HCT116 (cell line): ENCODE data around the gene SF3B1. TPM values are rescaled to one million over a fixed set of nuclear protein-coding genes. Genes with fewer than 3 reads are reported as not detected.
"Not testable (repeated sequence)": the region's sequence is repeated elsewhere in the genome, so short reads cannot be mapped to it uniquely, and the experiment has no call there.

Experiments used
- ATAC-seq: fragments of 200-7000 bp; cut with Tn5 transposase; 2 replicates; pipeline ENCODE4 v1.9.1; 2020; ENCODE audit warnings: mild to moderate bottlenecking, moderate library complexity
- BruUV-seq: library from RNA; stranded (reverse); fragments of 400-500 nt; replicated peaks from 2 replicates; lab custom pipeline; 2021; lab: Mats Ljungman, UMichigan
- CTCF ChIA-PET: fragments of 300-600 bp; sonication (Branson Sonifier 250); formaldehyde crosslinking; loops from one replicate; lab custom pipeline; 2021; ENCODE audit warnings: antibody characterized with exemption; lab: Charles Lee
- POLR2A ChIA-PET: fragments of 300-600, 350-600 bp; sonication (Branson Sonifier 250); formaldehyde crosslinking; loops from one replicate; lab custom pipeline; 2021; ENCODE audit warnings: antibody characterized with exemption; lab: Charles Lee
- RAD21 ChIA-PET, 2 experiments: fragments of 300-600 bp; sonication (Branson Sonifier 250); formaldehyde crosslinking; loops; one replicate each; lab custom pipeline; 2023; ENCODE audit warnings: low total read pairs in 2 of 2; ENCODE audit not compliant: uncharacterized antibody in 2 of 2, unreplicated experiment in 2 of 2, low non-redundant PET in 1 of 2; lab: Charles Lee
- DNase-seq: peaks from one replicate; pipeline ENCODE4 v3.0.0-alpha.2; 2010; ENCODE audit warnings: low read depth, low spot score
- H2AFZ ChIP-seq: fragments of 200-600 bp; shearing (Covaris generic), sonication (generic); 2 replicates; pipeline ENCODE4 v1.6.1; 2017; ENCODE audit warnings: low read depth, mixed run types, mixed read lengths, antibody characterized with exemption, low read length; ENCODE audit not compliant: poor library complexity, severe bottlenecking
- H3K27ac ChIP-seq: 2 replicates; pipeline ENCODE4 v1.5.1; 2012; ENCODE audit warnings: low read depth, low read length
- H3K27me3 ChIP-seq: fragments of 200-600 bp; sonication (generic); 2 replicates; pipeline ENCODE4 v1.6.1; 2016; ENCODE audit warnings: mixed run types, low read length, mixed read lengths; ENCODE audit not compliant: insufficient read depth
- H3K36me3 ChIP-seq, 2 experiments: fragments of 200-500 bp in 1 of 2; fragments of 200-600 bp in 1 of 2; sonication (Bioruptor generic) in 1 of 2; sonication (generic) in 1 of 2; 2 replicates each; pipeline versions ENCODE4 v1.5.1 to v1.6.1; 2014 to 2016; ENCODE audit warnings: low read length in 2 of 2, inconsistent platforms in 1 of 2, mixed read lengths in 1 of 2, mixed run types in 1 of 2; ENCODE audit not compliant: insufficient read depth in 2 of 2, control insufficient read depth in 1 of 2
- H3K4me1 ChIP-seq, 2 experiments: fragments of 200-600 bp in 1 of 2; sonication (generic) in 1 of 2; 2 replicates each; pipeline versions ENCODE4 v1.5.1 to v1.6.1; 2012 to 2017; ENCODE audit warnings: low read length in 2 of 2, inconsistent platforms in 1 of 2, mild to moderate bottlenecking in 1 of 2, mixed read lengths in 1 of 2, mixed run types in 1 of 2, moderate library complexity in 1 of 2; ENCODE audit not compliant: insufficient read depth in 2 of 2, control insufficient read depth in 1 of 2
- H3K4me2 ChIP-seq: fragments of 200-600 bp; sonication (generic); 2 replicates; pipeline ENCODE4 v1.6.1; 2017; ENCODE audit warnings: mixed run types, low read length, mixed read lengths
- H3K4me3 ChIP-seq, 2 experiments: fragments of 200-600 bp in 1 of 2; sonication (generic) in 1 of 2; replicated peaks in 1 of 2; 2 replicates each; pipeline ENCODE4 v1.5.1; 2011 to 2016; ENCODE audit warnings: low read length in 2 of 2, control low read depth in 1 of 2, low read depth in 1 of 2, mild to moderate bottlenecking in 1 of 2, mixed read lengths in 1 of 2, mixed run types in 1 of 2
- H3K79me2 ChIP-seq: fragments of 200-600 bp; sonication (generic); 2 replicates; pipeline ENCODE4 v1.6.1; 2017; ENCODE audit warnings: mild to moderate bottlenecking, mixed run types, low read length, moderate library complexity, mixed read lengths; ENCODE audit not compliant: insufficient read depth
- H3K9ac ChIP-seq: fragments of 200-600 bp; sonication (generic); 2 replicates; pipeline ENCODE4 v1.6.1; 2016; ENCODE audit warnings: low read length, mixed read lengths
- H3K9me2 ChIP-seq: fragments of 200-600 bp; sonication (generic), shearing (Covaris generic); 2 replicates; pipeline ENCODE4 v1.6.1; 2017; ENCODE audit warnings: mixed run types, mild to moderate bottlenecking, moderate library complexity; ENCODE audit not compliant: insufficient read depth
- H3K9me3 ChIP-seq, 2 experiments: fragments of 200-500 bp in 1 of 2; fragments of 200-600 bp in 1 of 2; sonication (Bioruptor generic) in 1 of 2; sonication (generic) in 1 of 2; 2 replicates each; pipeline ENCODE4 v1.6.1; 2014 to 2017; ENCODE audit warnings: low read length in 2 of 2, mixed read lengths in 2 of 2, inconsistent platforms in 1 of 2, low read depth in 1 of 2, mild to moderate bottlenecking in 1 of 2, mixed run types in 1 of 2, moderate library complexity in 1 of 2; ENCODE audit not compliant: control insufficient read depth in 1 of 2, insufficient read depth in 1 of 2
- H4K20me1 ChIP-seq: fragments of 200-600 bp; sonication (generic), shearing (Covaris generic); 2 replicates; pipeline ENCODE4 v1.6.1; 2017; ENCODE audit warnings: mixed run types, mild to moderate bottlenecking, moderate library complexity; ENCODE audit not compliant: insufficient read depth
- ATF3 ChIP-seq: IDR thresholded peaks from 2 replicates; pipeline ENCODE4 v1.6.1; 2012
- ELF1 ChIP-seq: IDR thresholded peaks from 2 replicates; pipeline ENCODE4 v1.6.1; 2012; ENCODE audit warnings: low read depth, borderline replicate concordance
- FOSL1 ChIP-seq: IDR thresholded peaks from 2 replicates; pipeline ENCODE4 v1.6.1; 2012; ENCODE audit warnings: low read depth
- POLR2A ChIP-seq: IDR thresholded peaks from 2 replicates; pipeline ENCODE4 v1.7.0; 2011; ENCODE audit warnings: borderline replicate concordance; ENCODE audit not compliant: insufficient read depth, insufficient read length; ENCODE audit errors: extremely low read depth
- POLR2AphosphoS5 ChIP-seq: IDR thresholded peaks from 2 replicates; pipeline ENCODE4 v1.6.1; 2011; ENCODE audit warnings: mild to moderate bottlenecking, low read depth, low read length, moderate library complexity
- ZBTB33 ChIP-seq: IDR thresholded peaks from 2 replicates; pipeline ENCODE4 v1.6.1; 2011; ENCODE audit warnings: mild to moderate bottlenecking, low read length, moderate library complexity; ENCODE audit not compliant: insufficient replicate concordance; ENCODE audit errors: extremely low read depth
- intact Hi-C: fragments of 100-400 bp; cut with micrococcal nuclease; formaldehyde crosslinking; loops from 2 replicates; pipeline ENCODE4 v1.10.0; 2022
- total RNA-seq: library from RNA; stranded (reverse); gene quantifications from one replicate; pipeline ENCODE4 v1.2.1, GENCODE V29; 2021; ENCODE audit not compliant: unreplicated experiment

The SF3B1 gene
- total RNA-seq, 1 experiment from 2014 or later: 282 TPM

GRCh38 chr2:197435598-197436420 is 981 bp upstream of the SF3B1 start:
- Histone ChIP-seq H3K36me3 (no peaks in the 10 kb centered on the region), H3K9me2 (no peaks in the 10 kb centered on the region), H3K27me3 (no peaks in the 10 kb centered on the region), H3K9me3 (no peaks in the 10 kb centered on the region), H3K4me3 (peak overlapping the region; percentile 84 to 100), H3K9ac (peak overlapping the region; percentile 94), H2AFZ (peak overlapping the region; percentile 28), H3K27ac (peak overlapping the region; percentile 78), H4K20me1 (peaks cover 9% of the 10 kb centered on the region; the same call in 1 of the 2 replicates), H3K4me2 (peak overlapping the region; percentile 67), H3K79me2 (peaks cover 51% of the 10 kb centered on the region), H3K4me1 (peaks cover 6 to 22% of the 10 kb centered on the region in 2 experiments; a peak in 2 of 4 replicates)
- ChIA-PET RAD21 (no interaction called here), CTCF (no interaction called here), POLR2A (interaction anchor here (0.9 to 1.3 kb wide), 4 partner anchors 10 to 23 kb away, joined by 3 to 14 read pairs (median 4); partner anchors contain the start of gene COQ10B)
- TSS peak; percentile 93 for BruUV-seq
- DNase-seq: no peak
- 0 out of 2 replicates have a peak, but pooled peaks have one; percentile 16 for TF ChIP-seq FOSL1
- TF ChIP-seq ELF1: no peak
- ATAC-seq: peak; percentile 14
- intact Hi-C loops: loop anchor here (1.0 kb wide), 1 partner anchor 17 kb away; the partner anchor contains the start of gene COQ10B

GRCh38 chr2:197433780-197434438 is 919 bp downstream of the SF3B1 start:
- H3K4me1 ChIP-seq: peaks cover 6 to 22% of the 10 kb centered on the region in 2 experiments; a peak in 2 of 4 replicates
- H3K27ac ChIP-seq: peak overlapping the region; percentile 78
- TF ChIP-seq POLR2A (no peak), ATF3 (no peak), POLR2AphosphoS5 (no peak), ZBTB33 (no peak)
- H2AFZ ChIP-seq: no peak overlapping the region
- TSS peak; percentile 60 for BruUV-seq
- ATAC-seq (no peak), DNase-seq (no peak)
- ChIA-PET POLR2A (interaction anchor here (1.4 kb wide), 1 partner anchor 66 kb away, joined by 3 read pairs; the partner anchor contains the start of genes HSPD1 and HSPE1), CTCF (no interaction called here), RAD21 (no interaction called here)
- H3K27me3 ChIP-seq: no peaks in the 10 kb centered on the region
- intact Hi-C loops: no loop called here
- peak overlapping the region; percentile 84 to 100 for H3K4me3 ChIP-seq
- peaks cover 70% of the 10 kb centered on the region for H3K79me2 ChIP-seq
- H3K9me3 ChIP-seq: no peaks in the 10 kb centered on the region
- peak overlapping the region; percentile 67 for H3K4me2 ChIP-seq
- H3K9ac ChIP-seq: peak overlapping the region; percentile 94
- peaks cover 21% of the 10 kb centered on the region for H4K20me1 ChIP-seq
- no peaks in the 10 kb centered on the region for H3K9me2 ChIP-seq
- 0 out of 4 replicates have a peak, but pooled peaks cover 0 to 3% of the 10 kb centered on the region in 2 experiments for H3K36me3 ChIP-seq

GRCh38 chr2:197432527-197432926 is 2.3 kb downstream of the SF3B1 start:
- CTCF ChIA-PET, H3K27ac ChIP-seq, BruUV-seq, intact Hi-C loops, DNase-seq, H3K27me3 ChIP-seq, RAD21 ChIA-PET, H3K9me2 ChIP-seq, H3K4me3 ChIP-seq, H3K9me3 ChIP-seq, ATAC-seq, H3K9ac ChIP-seq, H3K36me3 ChIP-seq, H2AFZ ChIP-seq: not testable (repeated sequence)
- peaks cover 32% of the 10 kb centered on the region for H4K20me1 ChIP-seq
- peaks cover 84% of the 10 kb centered on the region for H3K79me2 ChIP-seq
- POLR2A ChIA-PET: interaction anchor here (2.0 kb wide), 1 partner anchor 21 kb away, joined by 5 read pairs; the partner anchor contains the start of gene COQ10B
- H3K4me1 ChIP-seq: peaks cover 6 to 22% of the 10 kb centered on the region in 2 experiments; a peak in 2 of 4 replicates
- H3K4me2 ChIP-seq: peak overlapping the region; percentile 67; the same call in 1 of the 2 replicates
